ENCODE results near the gene NT5E.
A peak's percentile ranks its signal among the peaks of the same experiment; 100 is the strongest.

Gene NT5E

DNA sequence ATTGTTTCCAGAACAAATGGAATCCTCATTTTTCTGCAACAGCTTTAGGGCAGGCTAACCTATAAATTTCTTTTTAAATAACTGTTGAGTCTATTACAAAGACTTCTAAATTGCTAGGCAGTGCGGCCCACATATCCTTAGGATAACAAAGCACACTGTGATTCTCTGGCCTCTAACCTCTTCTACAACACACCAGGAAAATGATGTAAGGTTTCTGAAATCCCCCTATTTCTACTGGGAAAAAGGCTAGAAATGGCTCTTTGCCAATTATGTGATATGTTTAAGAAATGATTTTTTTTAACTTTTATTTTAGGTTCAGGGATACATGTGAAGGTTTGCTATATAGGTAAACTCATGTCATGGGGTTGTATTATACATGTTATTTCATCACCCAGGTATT is 17.3 kb upstream of the NT5E start:
- TF ChIP-seq, protein P1, sequence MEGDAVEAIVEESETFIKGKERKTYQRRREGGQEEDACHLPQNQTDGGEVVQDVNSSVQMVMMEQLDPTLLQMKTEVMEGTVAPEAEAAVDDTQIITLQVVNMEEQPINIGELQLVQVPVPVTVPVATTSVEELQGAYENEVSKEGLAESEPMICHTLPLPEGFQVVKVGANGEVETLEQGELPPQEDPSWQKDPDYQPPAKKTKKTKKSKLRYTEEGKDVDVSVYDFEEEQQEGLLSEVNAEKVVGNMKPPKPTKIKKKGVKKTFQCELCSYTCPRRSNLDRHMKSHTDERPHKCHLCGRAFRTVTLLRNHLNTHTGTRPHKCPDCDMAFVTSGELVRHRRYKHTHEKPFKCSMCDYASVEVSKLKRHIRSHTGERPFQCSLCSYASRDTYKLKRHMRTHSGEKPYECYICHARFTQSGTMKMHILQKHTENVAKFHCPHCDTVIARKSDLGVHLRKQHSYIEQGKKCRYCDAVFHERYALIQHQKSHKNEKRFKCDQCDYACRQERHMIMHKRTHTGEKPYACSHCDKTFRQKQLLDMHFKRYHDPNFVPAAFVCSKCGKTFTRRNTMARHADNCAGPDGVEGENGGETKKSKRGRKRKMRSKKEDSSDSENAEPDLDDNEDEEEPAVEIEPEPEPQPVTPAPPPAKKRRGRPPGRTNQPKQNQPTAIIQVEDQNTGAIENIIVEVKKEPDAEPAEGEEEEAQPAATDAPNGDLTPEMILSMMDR (IDR thresholded peaks at IDR 0.05; ENCODE audit: low read depth, low read length, missing control alignments): no peak
- H3K4me3 ChIP-seq (ENCODE audit: low read depth, low read length): no peak overlapping the region
- no peak for DNase-seq (ENCODE audit: low read depth)

DNA sequence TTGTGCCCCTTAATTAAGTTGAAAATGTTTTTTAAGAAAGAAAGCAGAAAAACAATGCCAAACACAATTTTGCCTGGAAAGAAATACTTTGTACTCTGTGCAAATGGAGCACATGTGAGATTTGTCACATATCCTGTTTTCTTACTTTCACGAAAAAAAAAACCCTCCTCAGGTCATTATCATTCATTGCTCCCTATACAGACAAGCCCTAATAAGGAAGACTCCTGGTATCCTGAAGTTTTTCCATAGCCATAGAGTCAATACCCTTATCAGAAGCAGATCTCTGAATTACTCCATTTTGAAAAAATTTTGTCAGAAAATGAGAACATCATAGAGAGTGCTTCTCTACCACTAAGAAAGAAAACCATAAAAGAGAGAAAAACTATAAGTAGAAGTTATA is 14.0 kb upstream of the NT5E start:
- TF ChIP-seq, protein P1 (IDR thresholded peaks at IDR 0.05; ENCODE audit: low read depth, low read length, missing control alignments): no peak
- no peak overlapping the region for H3K4me3 ChIP-seq (ENCODE audit: low read depth, low read length)
- DNase-seq (ENCODE audit: low read depth): no peak

DNA sequence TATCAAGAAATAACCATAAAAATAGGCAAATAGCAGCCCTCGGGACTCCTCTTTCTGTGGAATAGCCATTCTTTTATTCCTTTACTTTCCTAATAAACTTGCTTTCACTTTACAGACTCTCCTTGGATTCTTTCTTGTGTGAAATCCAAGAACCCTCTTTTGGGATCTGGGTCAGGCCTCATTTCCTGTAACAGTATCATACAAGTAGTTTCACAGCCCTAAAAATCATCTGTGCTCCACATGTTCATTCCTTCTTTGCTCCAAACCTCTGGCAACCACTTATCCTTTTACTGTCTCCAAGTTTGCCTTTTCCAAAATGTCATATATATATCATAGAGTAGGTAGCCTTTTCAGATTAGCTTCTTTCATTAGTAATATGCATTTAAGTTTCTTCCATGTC is 13.5 kb upstream of the NT5E start:
- H3K4me3 ChIP-seq (ENCODE audit: low read depth, low read length): no peak overlapping the region
- no peak for DNase-seq (ENCODE audit: low read depth)
- TF ChIP-seq, protein P1 (IDR thresholded peaks at IDR 0.05; ENCODE audit: low read depth, low read length, missing control alignments): no peak

DNA sequence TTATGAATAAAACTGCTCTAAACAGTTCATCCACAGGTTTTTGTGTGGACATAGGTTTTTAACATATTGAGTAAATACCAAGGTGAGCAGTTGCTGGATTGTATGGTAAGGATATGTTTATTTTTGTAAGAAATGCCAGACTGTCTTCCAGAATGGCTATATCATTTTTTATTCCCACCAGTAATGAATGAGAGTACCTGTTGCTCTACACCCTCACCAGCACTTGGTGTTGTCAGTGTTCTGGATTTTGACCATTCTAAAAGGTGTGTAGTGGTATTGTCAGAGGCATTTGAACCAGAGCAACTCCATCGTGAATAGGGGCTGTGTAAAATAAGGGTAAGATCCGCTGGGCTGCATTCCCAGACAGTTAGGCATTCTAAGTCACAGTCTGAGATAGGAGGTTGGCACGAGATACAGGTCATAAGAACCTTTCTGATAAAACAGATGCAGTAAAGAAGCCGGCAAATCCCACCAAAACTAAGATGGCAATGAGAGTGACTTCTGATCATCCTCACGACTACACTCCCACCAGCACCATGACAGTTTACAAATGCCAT is 12.9 kb upstream of the NT5E start:
- no peak overlapping the region for H3K4me3 ChIP-seq (ENCODE audit: low read depth, low read length)
- no peak for DNase-seq (ENCODE audit: low read depth)
- TF ChIP-seq, protein P1 (IDR thresholded peaks at IDR 0.05; ENCODE audit: low read depth, low read length, missing control alignments): no peak

DNA sequence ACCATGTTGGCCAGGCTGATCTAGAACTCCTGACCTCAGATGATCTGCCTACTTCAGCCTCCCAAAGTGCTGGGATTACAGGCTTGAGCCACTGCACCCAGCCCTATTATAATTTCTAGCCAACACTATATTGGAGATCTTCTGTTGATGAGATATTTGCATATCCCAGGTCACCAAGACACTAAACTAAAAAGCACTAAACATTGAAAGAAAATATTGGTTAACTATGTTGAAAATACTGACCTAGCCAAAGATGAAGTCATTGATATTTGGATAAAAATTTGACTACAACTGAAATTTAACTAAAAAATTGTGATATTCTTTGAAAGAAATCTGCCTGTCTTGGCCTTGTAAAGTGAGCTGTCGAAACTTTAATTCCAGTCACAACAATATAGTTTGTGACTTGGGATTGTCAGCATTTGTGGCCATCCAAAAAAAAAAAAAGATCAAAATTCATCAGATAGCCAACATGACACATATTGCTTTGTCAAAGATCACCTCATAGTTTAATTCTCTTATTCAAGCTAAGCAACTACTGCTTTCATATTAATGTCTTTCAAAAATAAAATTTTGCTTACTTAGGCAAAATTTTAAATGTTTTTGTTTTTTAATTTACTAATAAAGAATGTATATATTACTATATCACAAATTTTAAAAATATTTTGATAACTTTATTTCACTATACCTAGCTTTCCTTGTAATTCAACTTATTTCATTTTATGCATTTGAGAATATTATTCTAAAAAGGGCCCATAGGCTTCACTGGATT is 6.3 kb upstream of the NT5E start:
- no peak overlapping the region for H3K4me3 ChIP-seq (ENCODE audit: low read depth, low read length)
- TF ChIP-seq, protein P1 (IDR thresholded peaks at IDR 0.05; ENCODE audit: low read depth, low read length, missing control alignments): no peak
- no peak for DNase-seq (ENCODE audit: low read depth)

DNA sequence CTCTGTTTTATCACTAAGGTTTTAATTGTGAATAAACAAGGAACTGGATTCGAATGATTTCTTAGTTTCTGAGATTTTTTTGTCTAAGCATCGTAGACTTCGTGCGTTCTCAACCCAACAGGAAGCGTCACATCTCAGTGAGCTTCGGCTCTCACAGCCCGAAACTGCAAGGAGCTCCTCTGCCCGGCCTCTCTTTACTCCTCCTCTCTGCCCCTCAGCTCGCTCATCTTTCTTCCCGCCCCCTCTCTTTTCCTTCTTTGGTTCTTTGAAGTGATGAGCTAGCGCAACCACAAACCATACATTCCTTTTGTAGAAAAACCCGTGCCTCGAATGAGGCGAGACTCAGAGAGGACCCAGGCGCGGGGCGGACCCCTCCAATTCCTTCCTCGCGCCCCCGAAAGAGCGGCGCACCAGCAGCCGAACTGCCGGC is 480 bp upstream of the NT5E start:
- peak overlapping the region; percentile 57 for H3K4me3 ChIP-seq (ENCODE audit: low read depth, low read length)
- peak; percentile 41 for DNase-seq (ENCODE audit: low read depth)
- TF ChIP-seq, protein P1 (IDR thresholded peaks at IDR 0.05; ENCODE audit: low read depth, low read length, missing control alignments): no peak
